GM19372 (cell line): ENCODE data around the gene ARHGAP21.
A peak's percentile ranks its signal among the peaks of the same experiment; 100 is the strongest.
"Not testable (repeated sequence)": the region's sequence is repeated elsewhere in the genome, so short reads cannot be mapped to it uniquely, and the experiment has no call there.

Experiments used
- ATAC-seq: cut with Tn5 transposase; IDR thresholded peaks from one replicate; pipeline ENCODE4 v1.9.1; 2021; ENCODE audit warnings: mild to moderate bottlenecking, low read depth, moderate library complexity; ENCODE audit not compliant: unreplicated experiment

Gene ARHGAP21

GRCh38 chr10:24723788-24724380 lies at the start of gene ARHGAP21:
Gene ARHGAP21, minus strand, starts transcription at chr10:24723887. Its CDS starts 1,988 bp downstream, at chr10:24721899.
- ATAC-seq: peak; percentile 4

GRCh38 chr10:24771943-24772694 lies 48.4 kb upstream of the ARHGAP21 start:
- ATAC-seq: no peak

- not testable (repeated sequence) for ATAC-seq
These were observed 41.3 kb upstream of the ARHGAP21 start for GRCh38 chr10:24764991-24765390.

GRCh38 chr10:24762966-24763623 lies 39.4 kb upstream of the ARHGAP21 start:
- no peak for ATAC-seq

- no peak for ATAC-seq
These were observed 38.7 kb upstream of the ARHGAP21 start for GRCh38 chr10:24762161-24762924.

GRCh38 chr10:24759672-24760071 lies 36.0 kb upstream of the ARHGAP21 start:
- no peak for ATAC-seq

GRCh38 chr10:24758254-24758653 lies 34.6 kb upstream of the ARHGAP21 start:
- ATAC-seq: not testable (repeated sequence)

- no peak for ATAC-seq
These were observed 32.6 kb upstream of the ARHGAP21 start for GRCh38 chr10:24756283-24756682.

GRCh38 chr10:24751716-24752115 lies 28.0 kb upstream of the ARHGAP21 start:
- ATAC-seq: no peak

- no peak for ATAC-seq
These were observed 27.0 kb upstream of the ARHGAP21 start for GRCh38 chr10:24750695-24751094.

GRCh38 chr10:24748214-24748613 lies 24.5 kb upstream of the ARHGAP21 start:
- ATAC-seq: no peak

- ATAC-seq: no peak
These were observed 21.3 kb upstream of the ARHGAP21 start for GRCh38 chr10:24744946-24745345.

- no peak for ATAC-seq
These were observed 17.0 kb upstream of the ARHGAP21 start for GRCh38 chr10:24740714-24741113.

- ATAC-seq: no peak
These were observed 13.3 kb upstream of the ARHGAP21 start for GRCh38 chr10:24737001-24737400.

GRCh38 chr10:24731942-24732341 lies 8.3 kb upstream of the ARHGAP21 start:
- ATAC-seq: no peak

- no peak for ATAC-seq
These were observed 7.1 kb upstream of the ARHGAP21 start for GRCh38 chr10:24730811-24731210.

GRCh38 chr10:24727786-24728185 lies 4.1 kb upstream of the ARHGAP21 start:
- no peak for ATAC-seq

- ATAC-seq: no peak
These were observed 2.9 kb upstream of the ARHGAP21 start for GRCh38 chr10:24726626-24727025.

GRCh38 chr10:24726029-24726428 lies 2.3 kb upstream of the ARHGAP21 start:
- ATAC-seq: not testable (repeated sequence)

GRCh38 chr10:24724381-24725228 lies 918 bp upstream of the ARHGAP21 start:
- ATAC-seq: peak; percentile 74
